Right lobe of liver (tissue), 6 donors: Measurements from ENCODE around the gene ADGRV1. TPM values are rescaled to one million over a fixed set of nuclear protein-coding genes. Genes with fewer than 3 reads are reported as not detected.
"Not testable (repeated sequence)": the region's sequence is repeated elsewhere in the genome, so short reads cannot be mapped to it uniquely, and the experiment has no call there.

Experiments used
- ATAC-seq, 4 donors: fragments of 200-7000 bp; cut with Tn5 transposase; one replicate each; pipeline ENCODE4 v1.9.1; 2020; ENCODE audit warnings: mild to moderate bottlenecking in 4 of 4, moderate library complexity in 4 of 4
- DNase-seq, 3 donors: peaks; one replicate each; pipeline ENCODE4 v3.0.0-alpha.2; 2020
- H3K27ac ChIP-seq, 3 donors: fragments of 200-600 bp; one replicate each; pipeline ENCODE4 v1.8.0; 2022
- H3K27me3 ChIP-seq, 2 donors: fragments of 200-600 bp; one replicate each; pipeline ENCODE4 v1.8.0; 2022
- H3K36me3 ChIP-seq, 4 donors: fragments of 200-600 bp; sonication (generic) in 1 of 4; one replicate each; pipeline versions ENCODE4 v1.5.1 to v1.8.0; 2017 to 2022; ENCODE audit warnings: control low read depth in 1 of 4
- H3K4me1 ChIP-seq, 4 donors: fragments of 200-600 bp; sonication (generic) in 1 of 4; one replicate each; pipeline versions ENCODE4 v1.5.1 to v1.8.0; 2017 to 2022; ENCODE audit warnings: control low read depth in 1 of 4
- H3K4me3 ChIP-seq, 3 donors: fragments of 200-600 bp; one replicate each; pipeline ENCODE4 v1.8.0; 2022
- H3K9me3 ChIP-seq, 4 donors: fragments of 200-600 bp; sonication (generic) in 1 of 4; one replicate each; pipeline versions ENCODE4 v1.5.1 to v1.8.0; 2017 to 2022; ENCODE audit warnings: control low read depth in 1 of 4
- CTCF ChIP-seq, 4 donors: fragments of 200-600 bp in 3 of 4; fragments of 450-650 bp in 1 of 4; IDR thresholded peaks; one replicate each; pipeline versions ENCODE4 v1.5.1 to v1.8.0; 2016 to 2022; ENCODE audit warnings: antibody characterized with exemption in 4 of 4, mild to moderate bottlenecking in 2 of 4
- POLR2A ChIP-seq: fragments of 450-650 bp; IDR thresholded peaks from one replicate; pipeline ENCODE4 v1.6.1; 2017; ENCODE audit warnings: antibody characterized with exemption, mild to moderate bottlenecking
- WGBS: methylation state at CpG from one replicate; pipeline ENCODE4 v1.1.6; 2018; ENCODE audit warnings: low coverage, low lambda C conversion rate; ENCODE audit not compliant: insufficient coverage; ENCODE audit errors: missing lambda C conversion rate; 5-methylcytosine and 5-hydroxymethylcytosine counted together
- intact Hi-C, 2 donors: fragments of 100-400 bp; cut with DNase I; formaldehyde crosslinking; loops; one replicate each; pipeline versions ENCODE4 v1.11.2 to v1.14.1; 2022
- total RNA-seq, 6 experiments: library from RNA; depleted of rRNA in 2 of 6; stranded (reverse); fragments of >200 nt in 2 of 6; fragmentation: NEBNext Ultra II Directional in 3 of 6; extraction: Animal tissue kit (Norgen Biotek cat#: 25700) in 3 of 6; gene quantifications; one replicate each; pipeline versions ENCODE4 v1.1.0 to v1.2.4, GENCODE V29; 2016 to 2023
- donor health status: DM: no; HTN: yes; CAD: no.
- donor health status: DM: no; HTN: no; CAD: no.
- donor health status: DM: no; HTN: no; CAD: no.
- donor health status: DM: no; HTN: yes; CAD: no.
- donor health status: DM: no; HTN: yes; CAD: no.

ADGRV1 gene
- total RNA-seq, 6 experiments from 2014 or later, result 4.5 to 15.9 (median 7.4) TPM

GRCh38 chr5:91042936-91043255 lies 484.3 kb downstream of the ADGRV1 start:
- intact Hi-C loops, result no loop called here
- peak in 1 of 4 donors; percentile 28 for ATAC-seq
- 17% methylated on average over 2 of the region's 2 CpGs for WGBS

GRCh38 chr5:91048073-91048472 lies 489.5 kb downstream of the ADGRV1 start:
- intact Hi-C loops, result no loop called here
- DNase-seq, result peak in 1 of 3 donors; percentile 51
- Histone ChIP-seq H3K4me3 (no peak overlapping the region), H3K27ac (peak overlapping the region in 2 of 3 donors; percentile 24 to 69), H3K27me3 (no peaks in the 10 kb centered on the region), H3K4me1 (peaks cover 0 to 13% (median 0%) of the 10 kb centered on the region in 4 donors), H3K9me3 (no peaks in the 10 kb centered on the region), H3K36me3 (no peaks in the 10 kb centered on the region)
- peak; percentile 64 to 94 (median 82) for ATAC-seq
- TF ChIP-seq POLR2A (no peak), CTCF (IDR thresholded peaks at IDR 0.05) (no peak)

More at GRCh38 chr5:91042936-91043255, 484.3 kb downstream of the ADGRV1 start:
- Histone ChIP-seq H3K27me3 (no peaks in the 10 kb centered on the region), H3K36me3 (no peaks in the 10 kb centered on the region), H3K4me1 (peaks cover 0 to 8% (median 0%) of the 10 kb centered on the region in 4 donors), H3K27ac (no peak overlapping the region), H3K4me3 (no peak overlapping the region), H3K9me3 (no peaks in the 10 kb centered on the region)
- DNase-seq, result no peak
- TF ChIP-seq CTCF (IDR thresholded peaks at IDR 0.05) (no peak), POLR2A (no peak)

- Histone ChIP-seq H3K9me3 (no peaks in the 10 kb centered on the region), H3K27me3 (no peaks in the 10 kb centered on the region), H3K27ac (peak overlapping the region in 1 of 3 donors; percentile 69), H3K36me3 (no peaks in the 10 kb centered on the region), H3K4me3 (no peak overlapping the region), H3K4me1 (peaks cover 0 to 13% (median 0%) of the 10 kb centered on the region in 4 donors)
- intact Hi-C loops, result no loop called here
- TF ChIP-seq CTCF (IDR thresholded peaks at IDR 0.05) (no peak), POLR2A (no peak)
- ATAC-seq (no peak), DNase-seq (no peak)
These were observed 490.5 kb downstream of the ADGRV1 start for GRCh38 chr5:91049112-91049511.

GRCh38 chr5:91049800-91050199 lies 491.2 kb downstream of the ADGRV1 start:
- Histone ChIP-seq H3K36me3 (no peaks in the 10 kb centered on the region), H3K9me3 (no peaks in the 10 kb centered on the region), H3K27me3 (no peaks in the 10 kb centered on the region), H3K4me1 (peaks cover 0 to 13% (median 0%) of the 10 kb centered on the region in 4 donors), H3K27ac (no peak overlapping the region), H3K4me3 (no peak overlapping the region)
- peak in 1 of 4 donors; percentile 49 for ATAC-seq
- TF ChIP-seq CTCF (IDR thresholded peaks at IDR 0.05) (no peak), POLR2A (no peak)
- intact Hi-C loops, result no loop called here
- 93% methylated on average over 2 of the region's 2 CpGs for WGBS
- DNase-seq, result peak in 1 of 3 donors; percentile 22

- ATAC-seq, intact Hi-C loops, DNase-seq, H3K9me3 ChIP-seq, H3K4me3 ChIP-seq, H3K27ac ChIP-seq, H3K36me3 ChIP-seq, H3K27me3 ChIP-seq: not testable (repeated sequence)
- peaks cover 0 to 13% (median 0%) of the 10 kb centered on the region in 4 donors for H3K4me1 ChIP-seq
- 93% methylated on average over 3 of the region's 8 CpGs for WGBS
These were observed 493.8 kb downstream of the ADGRV1 start for GRCh38 chr5:91052411-91052810.
